Ovary (tissue), 9 donors: ENCODE measurements around the gene VIPAS39. TPM values are rescaled to one million over a fixed set of nuclear protein-coding genes. Genes with fewer than 3 reads are reported as not detected.
"Not testable (repeated sequence)": the region's sequence is repeated elsewhere in the genome, so short reads cannot be mapped to it uniquely, and the experiment has no call there.

Experiments
- DNase-seq, 5 donors: peaks; one replicate each; pipeline ENCODE4 v3.0.0-alpha.2; 2019 to 2020
- H3K27ac ChIP-seq, 2 donors: fragments of 200-600 bp; one replicate each; pipeline versions ENCODE4 v1.5.1 to v1.8.0; 2019 to 2022
- H3K27me3 ChIP-seq: fragments of 200-600 bp; one replicate; pipeline ENCODE4 v1.8.0; 2022
- H3K36me3 ChIP-seq: fragments of 200-600 bp; sonication (generic); one replicate; pipeline ENCODE4 v1.5.1; 2019
- H3K4me1 ChIP-seq: one replicate; pipeline ENCODE4 v1.8.1; 2013; ENCODE audit warnings: mild to moderate bottlenecking, moderate library complexity; ENCODE audit not compliant: insufficient read depth
- H3K4me3 ChIP-seq: fragments of 200-600 bp; sonication (generic); one replicate; pipeline ENCODE4 v1.5.1; 2017
- H3K9me3 ChIP-seq, 2 donors: fragments of 200-600 bp in 1 of 2; sonication (generic) in 1 of 2; one replicate each; pipeline versions ENCODE4 v1.5.1 to v1.8.1; 2013 to 2019; ENCODE audit warnings: mild to moderate bottlenecking in 1 of 2, moderate library complexity in 1 of 2
- EP300 ChIP-seq: sonication (generic); formaldehyde crosslinking; IDR thresholded peaks from one replicate; pipeline ENCODE4 v1.6.1; 2017; ENCODE audit warnings: antibody characterized with exemption
- POLR2A ChIP-seq: fragments of 450-650 bp; IDR thresholded peaks from one replicate; pipeline ENCODE4 v1.6.1; 2017; ENCODE audit warnings: antibody characterized with exemption, mild to moderate bottlenecking, moderate library complexity
- WGBS, 3 donors: extraction: QIAGEN DNeasy Blood & Tissue Kit in 1 of 3; methylation state at CpG; one replicate each; pipeline versions ENCODE4 v1.1.5 to v1.1.7; 2013 to 2017; 5-methylcytosine and 5-hydroxymethylcytosine counted together
- intact Hi-C, 4 donors: fragments of 100-400 bp; cut with DNase I; formaldehyde crosslinking; loops; one replicate each; pipeline versions ENCODE4 v1.11.0 to v1.15.1; 2022 to 2023
- polyA plus RNA-seq, 2 donors: library from polyadenylated mRNA; stranded (reverse); fragments of 200-250 nt in 1 of 2; fragments of 350-450 nt in 1 of 2; fragmentation: Illumina TruSeq in 1 of 2; extraction: RNeasy Lipid Tissue Mini Kit (QIAGEN cat#74804) in 1 of 2; gene quantifications; one replicate each; pipeline ENCODE4 v1.2.3, GENCODE V29; 2013 to 2014
- total RNA-seq, 7 donors: library from RNA; depleted of rRNA in 2 of 7; stranded (reverse); fragments of >200 nt in 2 of 7; fragmentation: NEBNext Ultra II Directional in 3 of 7; extraction: Animal tissue kit (Norgen Biotek cat#: 25700) in 3 of 7; gene quantifications; one replicate each; pipeline versions ENCODE4 v1.1.0 to v1.2.4, GENCODE V29; 2016 to 2023
- TF ChIP-seq, protein P1 (sequence below), 3 donors: fragments of 450-650 bp in 2 of 3; fragments of 200-600 bp in 1 of 3; IDR thresholded peaks; one replicate each; pipeline versions ENCODE4 v1.5.1 to v1.8.0; 2016 to 2022; ENCODE audit warnings: antibody characterized with exemption in 3 of 3, mild to moderate bottlenecking in 1 of 3
- donor health status: DM: no; HTN: no; CAD: no; lungs with moderate emphysema.
- donor health status: DM: no; HTN: no; CAD: no.
- donor health status: Bipolar disorder and iron deficiency.
- donor health status: DM: yes; HTN: yes; CAD: no.
- donor health status: DM: no; HTN: no; CAD: no.
- donor health status: DM: yes; HTN: yes; CAD: no.

VIPAS39 gene
- total and polyA plus RNA-seq, 9 donors, result 10.7 to 47.0 (median 16.3) TPM

GRCh38 chr14:77424862-77425261 is 32.5 kb downstream of the VIPAS39 start:
- H3K36me3 ChIP-seq, result no peaks in the 10 kb centered on the region
- no peaks in the 10 kb centered on the region for H3K27me3 ChIP-seq
- no peaks in the 10 kb centered on the region for H3K4me1 ChIP-seq
- no peaks in the 10 kb centered on the region for H3K9me3 ChIP-seq
- H3K27ac ChIP-seq, result no peak overlapping the region
- intact Hi-C loops, result no loop called here
- TF ChIP-seq, protein P1, sequence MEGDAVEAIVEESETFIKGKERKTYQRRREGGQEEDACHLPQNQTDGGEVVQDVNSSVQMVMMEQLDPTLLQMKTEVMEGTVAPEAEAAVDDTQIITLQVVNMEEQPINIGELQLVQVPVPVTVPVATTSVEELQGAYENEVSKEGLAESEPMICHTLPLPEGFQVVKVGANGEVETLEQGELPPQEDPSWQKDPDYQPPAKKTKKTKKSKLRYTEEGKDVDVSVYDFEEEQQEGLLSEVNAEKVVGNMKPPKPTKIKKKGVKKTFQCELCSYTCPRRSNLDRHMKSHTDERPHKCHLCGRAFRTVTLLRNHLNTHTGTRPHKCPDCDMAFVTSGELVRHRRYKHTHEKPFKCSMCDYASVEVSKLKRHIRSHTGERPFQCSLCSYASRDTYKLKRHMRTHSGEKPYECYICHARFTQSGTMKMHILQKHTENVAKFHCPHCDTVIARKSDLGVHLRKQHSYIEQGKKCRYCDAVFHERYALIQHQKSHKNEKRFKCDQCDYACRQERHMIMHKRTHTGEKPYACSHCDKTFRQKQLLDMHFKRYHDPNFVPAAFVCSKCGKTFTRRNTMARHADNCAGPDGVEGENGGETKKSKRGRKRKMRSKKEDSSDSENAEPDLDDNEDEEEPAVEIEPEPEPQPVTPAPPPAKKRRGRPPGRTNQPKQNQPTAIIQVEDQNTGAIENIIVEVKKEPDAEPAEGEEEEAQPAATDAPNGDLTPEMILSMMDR (IDR thresholded peaks at IDR 0.05), result no peak
- TF ChIP-seq EP300, result no peak
- no peak for TF ChIP-seq POLR2A
- WGBS, 3 donors, result 91 to 95% (median 92%) methylated on average over 3 of the region's 3 CpGs
- H3K4me3 ChIP-seq, result no peak overlapping the region
- no peak for DNase-seq

DNA sequence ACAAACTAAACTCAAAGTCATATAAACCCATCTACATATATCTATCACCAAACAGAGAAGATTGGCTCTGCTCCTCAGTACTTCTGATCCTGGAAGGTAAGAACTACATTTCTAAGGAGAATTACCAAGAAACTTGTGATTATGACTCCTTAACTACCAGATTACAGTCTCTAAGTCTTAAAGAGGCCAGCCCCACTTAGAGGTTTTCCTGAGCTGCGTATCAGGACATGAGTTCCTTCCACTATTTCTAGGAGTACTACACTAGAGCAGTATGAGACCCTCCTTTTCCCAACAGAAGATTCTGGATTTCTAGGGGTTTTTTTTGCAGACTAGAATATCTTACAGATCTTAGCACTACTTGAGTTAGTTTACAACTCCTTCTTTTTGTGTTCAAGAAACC is 34.0 kb downstream of the VIPAS39 start, which contains the start of gene NOXRED1:
NOXRED1 (minus strand) TSS at position 101 of the 400 bp plus-strand sequence. CDS start 634 bp downstream, outside the sequence.
- no peak within 1 kb of the TSS for H3K27ac ChIP-seq
- intact Hi-C loops, result no loop called here
- H3K36me3 ChIP-seq, result no peaks in the 10 kb centered on the region
- H3K4me3 ChIP-seq, result no peak within 1 kb of the TSS
- WGBS, 3 donors, result 95 to 100% (median 97%) methylated on average over 1 of the region's 1 CpG
- H3K27me3 ChIP-seq, result no peaks in the 10 kb centered on the region
- DNase-seq, result no peak
- no peaks in the 10 kb centered on the region for H3K4me1 ChIP-seq
- no peaks in the 10 kb centered on the region for H3K9me3 ChIP-seq
- TF ChIP-seq, protein P1 (IDR thresholded peaks at IDR 0.05), result no peak
- TF ChIP-seq POLR2A, result no peak
- TF ChIP-seq EP300, result no peak

DNA sequence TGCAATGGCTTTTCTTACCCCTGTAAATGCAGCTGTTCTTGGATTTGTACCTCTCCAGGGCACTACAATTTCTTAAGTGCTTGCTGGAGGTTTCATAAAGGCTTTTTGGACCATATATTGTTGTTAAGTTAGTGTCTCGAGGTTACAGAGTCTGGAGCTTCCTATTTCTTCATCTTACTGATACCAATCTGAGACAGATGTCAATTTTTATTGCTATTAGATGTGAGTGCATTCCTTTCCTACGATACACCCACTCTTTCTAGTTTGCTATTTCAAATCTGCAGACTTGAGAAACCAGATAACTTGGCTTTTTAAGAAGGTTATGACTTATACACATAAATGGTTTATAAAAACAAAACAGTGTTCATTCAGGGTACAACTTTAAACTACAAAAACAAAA is 36.2 kb downstream of the VIPAS39 start:
- H3K9me3 ChIP-seq, result no peaks in the 10 kb centered on the region
- H3K27ac ChIP-seq, result no peak overlapping the region
- no peaks in the 10 kb centered on the region for H3K36me3 ChIP-seq
- intact Hi-C loops, result no loop called here
- WGBS, 3 donors, result 34 to 76% (median 46%) methylated on average over 2 of the region's 2 CpGs
- no peak overlapping the region for H3K4me3 ChIP-seq
- no peak for TF ChIP-seq POLR2A
- TF ChIP-seq, protein P1 (IDR thresholded peaks at IDR 0.05), result no peak
- no peak for TF ChIP-seq EP300
- H3K27me3 ChIP-seq, result no peaks in the 10 kb centered on the region
- DNase-seq, result no peak
- no peaks in the 10 kb centered on the region for H3K4me1 ChIP-seq

DNA sequence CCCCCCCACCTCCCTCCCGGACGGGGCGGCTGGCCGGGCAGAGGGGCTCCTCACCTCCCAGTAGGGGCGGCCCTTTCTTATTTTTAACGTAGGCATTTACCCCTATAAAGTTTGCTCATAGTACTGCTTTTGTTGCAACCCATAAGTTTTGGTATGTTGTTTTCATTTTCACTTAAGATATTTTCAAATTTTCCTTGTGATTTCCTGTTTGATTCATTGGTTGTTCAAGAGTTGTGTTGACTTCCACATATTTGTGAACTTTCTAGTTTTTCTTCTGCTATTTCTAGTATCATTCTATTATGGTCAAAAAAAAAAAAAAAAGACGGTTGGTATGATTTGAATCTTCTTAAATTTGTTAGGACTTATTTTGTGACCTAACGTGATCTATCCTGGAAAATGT is 40.6 kb downstream of the VIPAS39 start:
- WGBS, 3 donors, result 84 to 89% (median 86%) methylated on average over 7 to 8 of the region's 8 CpGs
- Histone ChIP-seq H3K27ac (no peak overlapping the region), H3K9me3 (no peaks in the 10 kb centered on the region), H3K27me3 (no peaks in the 10 kb centered on the region), H3K36me3 (no peaks in the 10 kb centered on the region), H3K4me3 (no peak overlapping the region), H3K4me1 (no peaks in the 10 kb centered on the region)
- no peak for TF ChIP-seq POLR2A
- TF ChIP-seq, protein P1 (IDR thresholded peaks at IDR 0.05), result no peak
- TF ChIP-seq EP300, result no peak
- intact Hi-C loops, result no loop called here
- DNase-seq, result no peak

DNA sequence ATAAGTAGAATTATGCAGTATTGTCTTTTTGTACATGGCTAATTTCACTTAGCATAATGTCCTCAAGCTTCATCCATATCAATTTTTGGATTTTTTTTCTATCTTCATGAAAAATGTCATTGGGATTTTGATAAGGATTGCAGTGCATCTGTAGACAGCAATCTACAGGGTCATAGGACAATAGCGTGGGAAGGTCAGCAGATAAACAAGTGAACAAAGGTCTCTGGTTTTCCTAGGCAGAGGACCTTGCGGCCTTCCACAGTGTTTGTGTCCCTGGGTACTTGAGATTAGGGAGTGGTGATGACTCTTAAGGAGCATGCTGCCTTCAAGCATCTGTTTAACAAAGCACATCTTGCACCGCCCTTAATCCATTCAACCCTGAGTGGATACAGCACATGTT is 41.3 kb downstream of the VIPAS39 start:
- H3K36me3 ChIP-seq, H3K4me3 ChIP-seq, DNase-seq, H3K27ac ChIP-seq, H3K4me1 ChIP-seq, H3K9me3 ChIP-seq, H3K27me3 ChIP-seq, intact Hi-C loops: not testable (repeated sequence)
- 89 to 98% (median 95%) methylated on average over 2 to 3 of the region's 3 CpGs for WGBS, 3 donors

- H3K9me3 ChIP-seq, H3K27me3 ChIP-seq, H3K4me3 ChIP-seq, intact Hi-C loops, H3K4me1 ChIP-seq, H3K36me3 ChIP-seq, H3K27ac ChIP-seq, DNase-seq: not testable (repeated sequence)
- 93 to 95% (median 94%) methylated on average over 10 of the region's 10 CpGs for WGBS, 3 donors
Measured at GRCh38 chr14:77415403-77416030, 41.9 kb downstream of the VIPAS39 start.
